Ovary (tissue), 3 donors: ENCODE measurements around the gene PNMT.

Source experiments
- POLR2A ChIP-seq: fragments of 450-650 bp; IDR thresholded peaks from one replicate; pipeline ENCODE4 v1.6.1; 2017; ENCODE audit warnings: antibody characterized with exemption, mild to moderate bottlenecking, moderate library complexity
- TF ChIP-seq, protein P1 (sequence below), 3 donors: fragments of 450-650 bp in 2 of 3; fragments of 200-600 bp in 1 of 3; IDR thresholded peaks; one replicate each; pipeline versions ENCODE4 v1.5.1 to v1.8.0; 2016 to 2022; ENCODE audit warnings: antibody characterized with exemption in 3 of 3, mild to moderate bottlenecking in 1 of 3
- donor health status: DM: no; HTN: no; CAD: no.

GRCh38 chr17:39629898-39630297, 38.4 kb upstream of the PNMT start:
- TF ChIP-seq, protein P1, sequence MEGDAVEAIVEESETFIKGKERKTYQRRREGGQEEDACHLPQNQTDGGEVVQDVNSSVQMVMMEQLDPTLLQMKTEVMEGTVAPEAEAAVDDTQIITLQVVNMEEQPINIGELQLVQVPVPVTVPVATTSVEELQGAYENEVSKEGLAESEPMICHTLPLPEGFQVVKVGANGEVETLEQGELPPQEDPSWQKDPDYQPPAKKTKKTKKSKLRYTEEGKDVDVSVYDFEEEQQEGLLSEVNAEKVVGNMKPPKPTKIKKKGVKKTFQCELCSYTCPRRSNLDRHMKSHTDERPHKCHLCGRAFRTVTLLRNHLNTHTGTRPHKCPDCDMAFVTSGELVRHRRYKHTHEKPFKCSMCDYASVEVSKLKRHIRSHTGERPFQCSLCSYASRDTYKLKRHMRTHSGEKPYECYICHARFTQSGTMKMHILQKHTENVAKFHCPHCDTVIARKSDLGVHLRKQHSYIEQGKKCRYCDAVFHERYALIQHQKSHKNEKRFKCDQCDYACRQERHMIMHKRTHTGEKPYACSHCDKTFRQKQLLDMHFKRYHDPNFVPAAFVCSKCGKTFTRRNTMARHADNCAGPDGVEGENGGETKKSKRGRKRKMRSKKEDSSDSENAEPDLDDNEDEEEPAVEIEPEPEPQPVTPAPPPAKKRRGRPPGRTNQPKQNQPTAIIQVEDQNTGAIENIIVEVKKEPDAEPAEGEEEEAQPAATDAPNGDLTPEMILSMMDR (IDR thresholded peaks at IDR 0.05), result no peak
- TF ChIP-seq POLR2A, result no peak
